Stimulated activated memory B cell treated with anti-CD40 and anti-IgM and Interleukin-4, amounts not matched to agents 10 μg/mL and 1 μg/mL and 100 μg/mL, for 72 hours (primary cell): Measurements from ENCODE around the gene HS6ST1.
"Not testable (repeated sequence)": the region's sequence is repeated elsewhere in the genome, so short reads cannot be mapped to it uniquely, and the experiment has no call there.

Experiments
- ATAC-seq: fragments of 150-1000 bp; cut with Tn5 transposase; 2 replicates; pipeline ENCODE4 v1.10.0; 2021
- H3K27ac Mint-ChIP-seq: one replicate; pipeline ENCODE4 v1.8.0; 2022; ENCODE audit warnings: mild to moderate bottlenecking, mixed read lengths
- H3K27me3 Mint-ChIP-seq: one replicate; pipeline ENCODE4 v1.8.0; 2022; ENCODE audit warnings: mixed read lengths
- H3K36me3 Mint-ChIP-seq: one replicate; pipeline ENCODE4 v1.8.0; 2022; ENCODE audit warnings: mixed read lengths
- H3K4me1 Mint-ChIP-seq: one replicate; pipeline ENCODE4 v1.8.0; 2022; ENCODE audit warnings: mixed read lengths
- H3K4me3 Mint-ChIP-seq: one replicate; pipeline ENCODE4 v1.8.0; 2022; ENCODE audit warnings: mild to moderate bottlenecking, moderate library complexity, mixed read lengths
- H3K9me3 Mint-ChIP-seq: one replicate; pipeline ENCODE4 v1.8.0; 2022; ENCODE audit warnings: mixed read lengths

HS6ST1 gene

GRCh38 chr2:128259585-128259984 lies 59.1 kb downstream of the HS6ST1 start:
- no peak overlapping the region for H3K4me3 Mint-ChIP-seq
- ATAC-seq = no peak
- no peaks in the 10 kb centered on the region for H3K4me1 Mint-ChIP-seq
- no peaks in the 10 kb centered on the region for H3K36me3 Mint-ChIP-seq
- peaks cover 4% of the 10 kb centered on the region for H3K9me3 Mint-ChIP-seq
- H3K27me3 Mint-ChIP-seq = peaks cover 18% of the 10 kb centered on the region
- H3K27ac Mint-ChIP-seq = no peak overlapping the region

GRCh38 chr2:128258218-128258617 lies 60.5 kb downstream of the HS6ST1 start:
- Mint-ChIP-seq H3K9me3 (peaks cover 4% of the 10 kb centered on the region), H3K27me3 (peaks cover 18% of the 10 kb centered on the region), H3K27ac (no peak overlapping the region), H3K4me1 (no peaks in the 10 kb centered on the region), H3K4me3 (no peak overlapping the region), H3K36me3 (no peaks in the 10 kb centered on the region)
- no peak for ATAC-seq

GRCh38 chr2:128252501-128252900 lies 66.2 kb downstream of the HS6ST1 start:
- no peak for ATAC-seq
- H3K4me3 Mint-ChIP-seq = no peak overlapping the region
- H3K9me3 Mint-ChIP-seq = peaks cover 4% of the 10 kb centered on the region
- no peaks in the 10 kb centered on the region for H3K4me1 Mint-ChIP-seq
- peaks cover 18% of the 10 kb centered on the region for H3K27me3 Mint-ChIP-seq
- H3K36me3 Mint-ChIP-seq = no peaks in the 10 kb centered on the region
- no peak overlapping the region for H3K27ac Mint-ChIP-seq

DNA sequence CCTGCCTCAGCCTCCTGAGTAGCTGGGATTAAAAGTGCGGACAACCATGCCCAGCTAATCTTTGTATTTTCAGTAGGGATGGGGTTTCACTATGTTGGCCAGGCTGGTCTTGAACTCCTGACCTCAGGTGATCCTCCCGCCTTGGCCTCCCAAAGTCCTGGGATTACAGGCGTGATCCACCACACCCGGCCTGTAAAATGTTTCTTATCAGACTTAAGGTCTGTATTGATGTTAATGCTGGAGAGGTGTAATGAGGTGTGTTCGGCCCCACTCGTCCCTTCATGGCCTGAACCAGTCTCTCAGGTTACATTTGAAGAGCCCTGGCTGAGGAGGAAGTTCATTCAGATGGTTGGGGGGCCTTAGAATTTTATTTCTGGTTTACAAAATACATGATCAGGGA lies 66.6 kb downstream of the HS6ST1 start:
- H3K4me3 Mint-ChIP-seq, H3K27ac Mint-ChIP-seq, H3K4me1 Mint-ChIP-seq, ATAC-seq, H3K9me3 Mint-ChIP-seq, H3K36me3 Mint-ChIP-seq: not testable (repeated sequence)
- H3K27me3 Mint-ChIP-seq = peaks cover 18% of the 10 kb centered on the region

- Mint-ChIP-seq H3K36me3 (no peaks in the 10 kb centered on the region), H3K9me3 (peaks cover 2% of the 10 kb centered on the region), H3K27ac (no peak overlapping the region), H3K27me3 (peaks cover 4% of the 10 kb centered on the region), H3K4me3 (no peak overlapping the region), H3K4me1 (no peaks in the 10 kb centered on the region)
- no peak for ATAC-seq
These were observed 68.2 kb downstream of the HS6ST1 start for GRCh38 chr2:128250229-128251025.

DNA sequence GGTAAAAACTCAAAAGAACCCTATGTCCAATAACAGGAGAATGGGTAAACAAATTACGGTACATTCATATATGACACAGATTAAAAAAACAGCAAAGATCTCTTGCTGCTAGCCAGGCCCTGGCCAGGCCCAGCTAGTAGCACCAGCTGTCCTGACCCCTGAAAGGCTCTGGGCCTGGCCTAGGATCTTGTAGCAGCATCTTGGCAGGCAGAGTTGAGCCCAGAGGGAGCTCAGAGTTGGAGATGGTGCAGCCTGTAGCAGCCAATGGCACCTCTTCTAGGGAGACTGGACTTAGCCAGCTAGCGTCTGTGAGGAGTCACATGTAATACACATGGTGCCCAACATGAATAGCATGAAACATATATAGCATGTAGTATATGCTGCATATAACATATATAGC lies 69.1 kb downstream of the HS6ST1 start:
- H3K27me3 Mint-ChIP-seq = no peaks in the 10 kb centered on the region
- H3K27ac Mint-ChIP-seq = no peak overlapping the region
- ATAC-seq = no peak
- no peak overlapping the region for H3K4me3 Mint-ChIP-seq
- H3K4me1 Mint-ChIP-seq = no peaks in the 10 kb centered on the region
- H3K9me3 Mint-ChIP-seq = no peaks in the 10 kb centered on the region
- H3K36me3 Mint-ChIP-seq = no peaks in the 10 kb centered on the region

- H3K4me3 Mint-ChIP-seq = no peak overlapping the region
- ATAC-seq = no peak
- H3K36me3 Mint-ChIP-seq = no peaks in the 10 kb centered on the region
- no peaks in the 10 kb centered on the region for H3K4me1 Mint-ChIP-seq
- H3K9me3 Mint-ChIP-seq = no peaks in the 10 kb centered on the region
- no peaks in the 10 kb centered on the region for H3K27me3 Mint-ChIP-seq
- H3K27ac Mint-ChIP-seq = no peak overlapping the region
These were observed 72.9 kb downstream of the HS6ST1 start for GRCh38 chr2:128245813-128246212.

DNA sequence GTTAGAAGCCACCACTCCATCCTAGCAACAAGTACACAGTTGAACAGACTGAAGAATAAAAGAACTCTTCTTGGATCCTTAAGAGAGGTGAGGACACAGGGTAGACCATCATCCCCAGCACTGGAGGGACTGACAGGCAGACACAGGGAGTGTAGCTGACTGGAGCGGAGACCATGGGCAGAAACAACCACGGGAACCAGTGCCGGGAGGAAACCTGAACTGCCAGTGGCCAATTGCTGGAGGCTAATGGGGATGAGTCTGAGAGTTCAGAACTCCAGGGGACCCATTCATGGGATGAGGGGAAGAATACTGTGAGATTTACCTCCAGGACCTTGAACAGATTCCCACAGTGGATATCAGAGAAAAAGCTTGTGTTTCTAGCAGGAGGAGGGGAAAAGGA lies 76.8 kb downstream of the HS6ST1 start:
- no peak overlapping the region for H3K4me3 Mint-ChIP-seq
- no peak for ATAC-seq
- peaks cover 12% of the 10 kb centered on the region for H3K27me3 Mint-ChIP-seq
- no peaks in the 10 kb centered on the region for H3K9me3 Mint-ChIP-seq
- no peaks in the 10 kb centered on the region for H3K36me3 Mint-ChIP-seq
- H3K27ac Mint-ChIP-seq = no peak overlapping the region
- H3K4me1 Mint-ChIP-seq = no peaks in the 10 kb centered on the region

DNA sequence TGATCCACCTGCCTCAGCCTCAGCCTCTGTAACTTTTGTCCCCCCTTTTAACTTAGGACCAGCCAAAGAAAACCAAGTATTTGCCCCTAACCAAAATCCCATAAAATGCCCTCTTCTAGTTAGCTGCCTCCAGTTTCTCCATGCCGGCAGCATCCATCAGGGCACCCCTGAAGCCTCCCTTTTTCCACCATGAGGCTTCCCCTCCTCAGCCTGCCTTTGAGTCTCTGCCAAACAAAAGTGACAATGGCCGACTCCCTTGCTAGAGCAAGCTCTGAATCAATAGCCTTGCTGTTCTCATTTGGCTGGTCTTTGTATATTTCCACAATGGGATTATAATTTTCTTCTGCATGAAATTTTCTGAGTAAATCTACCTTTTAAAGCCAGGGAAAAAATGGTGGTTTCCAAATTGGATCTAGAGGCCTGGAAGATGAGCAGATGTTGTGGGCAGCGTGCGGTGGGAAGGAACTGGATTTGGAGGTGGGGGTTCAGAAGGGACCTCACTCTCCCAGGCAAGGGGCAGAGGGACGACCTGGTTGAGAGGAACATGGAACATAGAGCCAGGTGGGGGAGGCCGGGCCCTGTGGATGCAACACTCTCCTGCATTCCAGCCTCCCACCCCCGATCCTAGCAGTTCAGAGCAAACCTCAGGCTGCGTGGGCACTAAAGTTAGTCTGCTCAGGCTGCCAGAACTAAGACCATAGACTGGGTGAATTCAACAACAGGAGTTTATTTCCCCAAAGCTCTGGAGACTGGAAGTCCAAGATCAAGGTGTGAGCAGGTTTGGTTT lies 80.6 kb downstream of the HS6ST1 start:
- Mint-ChIP-seq H3K27me3 (peaks cover 33% of the 10 kb centered on the region), H3K27ac (no peak overlapping the region), H3K4me3 (no peak overlapping the region), H3K9me3 (no peaks in the 10 kb centered on the region), H3K36me3 (no peaks in the 10 kb centered on the region), H3K4me1 (peaks cover 6% of the 10 kb centered on the region)
- no peak for ATAC-seq

DNA sequence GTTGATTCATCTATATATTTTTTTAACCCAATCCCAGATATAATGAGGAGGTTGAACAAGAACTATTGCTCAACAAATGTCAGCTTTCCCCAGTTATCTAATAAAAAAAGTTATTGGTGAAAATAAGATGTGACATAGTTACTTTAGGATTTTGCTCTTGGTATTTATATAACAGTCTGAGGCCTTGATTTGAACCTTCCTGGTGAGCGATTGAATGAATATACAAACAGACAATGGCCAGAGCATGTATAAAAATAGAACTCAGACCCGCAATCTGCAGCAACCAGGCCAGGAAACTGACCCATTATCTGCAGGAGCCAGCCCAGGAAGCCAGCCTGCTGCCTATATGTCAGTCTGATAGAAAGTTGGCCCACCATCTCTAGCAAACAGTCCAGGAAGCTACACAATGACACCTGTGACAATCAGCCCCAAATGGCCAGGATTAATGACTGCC lies 81.6 kb downstream of the HS6ST1 start:
- Mint-ChIP-seq H3K4me1 (peaks cover 6% of the 10 kb centered on the region), H3K9me3 (no peaks in the 10 kb centered on the region), H3K27me3 (peaks cover 33% of the 10 kb centered on the region), H3K36me3 (no peaks in the 10 kb centered on the region), H3K4me3 (no peak overlapping the region), H3K27ac (no peak overlapping the region)
- no peak for ATAC-seq

DNA sequence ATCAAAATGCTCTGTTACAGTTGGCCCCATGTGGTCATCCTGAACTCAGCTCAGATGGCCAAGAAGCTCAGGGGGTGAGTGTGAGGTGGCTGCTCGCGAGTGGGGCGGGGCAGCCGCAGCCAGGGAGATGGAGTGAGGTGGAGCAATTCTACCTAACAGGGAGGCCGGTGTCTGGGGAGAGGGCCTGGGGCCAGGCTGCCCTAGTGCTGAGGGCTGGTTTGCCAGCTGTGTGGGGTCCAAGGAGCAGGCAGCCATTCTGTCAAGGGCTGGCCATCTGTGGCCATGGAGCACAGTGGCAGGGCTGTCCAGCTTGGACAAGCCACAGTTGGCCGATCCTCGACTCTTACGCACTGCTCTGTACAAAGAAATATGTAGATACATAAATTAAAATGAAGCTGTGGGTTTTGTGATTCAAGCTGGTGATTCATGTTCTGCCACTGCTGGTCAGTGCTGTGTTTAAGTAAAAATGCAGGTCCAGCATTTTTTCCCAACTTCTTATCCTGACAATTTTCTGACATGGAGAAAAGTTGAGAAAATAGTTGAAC lies 82.1 kb downstream of the HS6ST1 start:
- ATAC-seq = no peak
- Mint-ChIP-seq H3K4me3 (no peak overlapping the region), H3K9me3 (no peaks in the 10 kb centered on the region), H3K4me1 (peaks cover 6% of the 10 kb centered on the region), H3K27ac (no peak overlapping the region), H3K27me3 (peaks cover 33% of the 10 kb centered on the region), H3K36me3 (no peaks in the 10 kb centered on the region)

GRCh38 chr2:128235581-128235980 lies 83.1 kb downstream of the HS6ST1 start:
- no peak for ATAC-seq
- no peak overlapping the region for H3K27ac Mint-ChIP-seq
- H3K36me3 Mint-ChIP-seq = no peaks in the 10 kb centered on the region
- H3K27me3 Mint-ChIP-seq = peaks cover 33% of the 10 kb centered on the region
- no peak overlapping the region for H3K4me3 Mint-ChIP-seq
- peaks cover 6% of the 10 kb centered on the region for H3K4me1 Mint-ChIP-seq
- no peaks in the 10 kb centered on the region for H3K9me3 Mint-ChIP-seq

- H3K4me1 Mint-ChIP-seq = peaks cover 6% of the 10 kb centered on the region
- H3K27me3 Mint-ChIP-seq = peaks cover 33% of the 10 kb centered on the region
- no peak overlapping the region for H3K27ac Mint-ChIP-seq
- no peak overlapping the region for H3K4me3 Mint-ChIP-seq
- no peaks in the 10 kb centered on the region for H3K36me3 Mint-ChIP-seq
- no peaks in the 10 kb centered on the region for H3K9me3 Mint-ChIP-seq
- no peak for ATAC-seq
These were observed 84.1 kb downstream of the HS6ST1 start for GRCh38 chr2:128234613-128235012.

DNA sequence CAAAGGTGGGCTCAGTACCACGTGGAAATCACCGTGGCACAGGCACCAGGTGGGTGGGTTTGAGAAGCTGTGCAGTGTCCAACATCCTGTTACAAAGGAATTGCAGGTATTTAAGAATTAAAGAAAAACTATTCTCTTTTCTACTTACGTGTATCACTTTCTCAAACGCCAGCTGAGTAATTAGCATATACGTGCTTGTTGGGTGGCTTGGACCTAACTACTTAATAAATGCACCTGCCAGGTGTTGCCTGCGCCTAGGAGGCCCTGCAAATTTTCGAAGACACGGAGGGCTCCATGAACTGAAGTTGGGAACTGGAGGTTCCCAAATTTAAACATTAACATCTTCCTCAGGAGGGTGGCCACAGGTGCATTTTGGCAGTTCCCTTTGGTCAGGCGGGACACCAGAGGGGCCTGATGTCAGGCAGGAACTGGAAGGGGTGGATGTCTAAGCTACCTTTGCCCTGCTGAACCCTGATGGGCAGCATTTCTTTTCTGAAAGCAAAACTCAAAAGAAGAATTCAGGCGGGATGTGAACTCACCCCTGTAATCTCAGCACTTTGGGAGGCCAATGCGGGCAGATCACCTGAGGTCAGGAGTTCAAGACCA lies 84.8 kb downstream of the HS6ST1 start:
- peaks cover 33% of the 10 kb centered on the region for H3K27me3 Mint-ChIP-seq
- H3K27ac Mint-ChIP-seq = no peak overlapping the region
- H3K9me3 Mint-ChIP-seq = no peaks in the 10 kb centered on the region
- H3K4me1 Mint-ChIP-seq = peaks cover 6% of the 10 kb centered on the region
- H3K36me3 Mint-ChIP-seq = no peaks in the 10 kb centered on the region
- H3K4me3 Mint-ChIP-seq = peak overlapping the region; percentile 76
- ATAC-seq = no peak

- Mint-ChIP-seq H3K27me3 (peaks cover 28% of the 10 kb centered on the region), H3K4me3 (peak overlapping the region; percentile 76), H3K9me3 (no peaks in the 10 kb centered on the region), H3K4me1 (peaks cover 6% of the 10 kb centered on the region), H3K27ac (no peak overlapping the region), H3K36me3 (no peaks in the 10 kb centered on the region)
- ATAC-seq = peak; percentile 96
These were observed 85.5 kb downstream of the HS6ST1 start for GRCh38 chr2:128232965-128233789.
